WERI-Rb-1 (cell line): ENCODE data around the gene FCF1.
"Not testable (repeated sequence)": the region's sequence is repeated elsewhere in the genome, so short reads cannot be mapped to it uniquely, and the experiment has no call there.

Experiments used
- DNase-seq: peaks from one replicate; pipeline ENCODE4 v3.0.0-alpha.2; 2020
- H3K27ac ChIP-seq: fragments of 250-450 bp; sonication (Bioruptor Pico); 2 replicates; pipeline ENCODE4 v1.5.1; 2020; ENCODE audit warnings: mild to moderate bottlenecking, moderate library complexity
- H3K27me3 ChIP-seq: fragments of 250-450 bp; sonication (Bioruptor Pico); 2 replicates; pipeline ENCODE4 v1.5.1; 2021; ENCODE audit warnings: mild to moderate bottlenecking, low read depth, moderate library complexity; ENCODE audit not compliant: insufficient read depth, severe bottlenecking
- H3K36me3 ChIP-seq: fragments of 250-450 bp; sonication (Bioruptor Pico); 2 replicates; pipeline ENCODE4 v1.5.1; 2020; ENCODE audit warnings: mild to moderate bottlenecking, moderate library complexity
- H3K4me3 ChIP-seq: 2 replicates; pipeline ENCODE4 v1.5.1; 2011; ENCODE audit warnings: low read depth, mild to moderate bottlenecking, control low read depth, low read length
- H3K9me3 ChIP-seq: fragments of 250-450 bp; sonication (Bioruptor Pico); 2 replicates; pipeline ENCODE4 v1.5.1; 2021; ENCODE audit warnings: mild to moderate bottlenecking, moderate library complexity; ENCODE audit not compliant: severe bottlenecking
- TF ChIP-seq, protein P1 (sequence below): IDR thresholded peaks from 2 replicates; pipeline ENCODE4 v1.5.1; 2011; ENCODE audit warnings: low read depth, mild to moderate bottlenecking, control low read depth, inconsistent platforms, low read length

FCF1 gene

DNA sequence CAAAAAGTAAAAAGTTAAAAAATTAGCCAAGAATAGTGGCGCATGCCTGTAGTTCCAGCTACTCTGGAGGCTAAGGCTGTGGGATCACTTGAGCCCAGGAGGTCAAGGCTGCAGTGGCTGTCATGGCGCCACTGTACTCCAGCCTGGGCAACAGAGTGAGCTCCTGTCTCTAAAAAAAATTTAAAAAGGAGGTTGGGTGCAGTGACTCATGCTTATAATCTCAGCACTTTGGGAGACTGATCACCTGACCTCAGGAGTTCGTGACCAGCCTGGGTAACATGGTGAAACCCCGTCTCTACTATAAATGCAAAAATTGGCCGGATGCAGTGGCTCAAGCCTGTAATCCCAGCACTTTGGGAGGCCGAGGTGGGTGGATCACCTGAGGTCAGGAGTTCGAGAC is 42.0 kb downstream of the FCF1 start:
- Histone ChIP-seq H3K36me3 (no peaks in the 10 kb centered on the region), H3K27me3 (no peaks in the 10 kb centered on the region), H3K9me3 (peaks cover 3% of the 10 kb centered on the region), H3K4me3 (no peak overlapping the region), H3K27ac (no peak overlapping the region)
- TF ChIP-seq, protein P1, sequence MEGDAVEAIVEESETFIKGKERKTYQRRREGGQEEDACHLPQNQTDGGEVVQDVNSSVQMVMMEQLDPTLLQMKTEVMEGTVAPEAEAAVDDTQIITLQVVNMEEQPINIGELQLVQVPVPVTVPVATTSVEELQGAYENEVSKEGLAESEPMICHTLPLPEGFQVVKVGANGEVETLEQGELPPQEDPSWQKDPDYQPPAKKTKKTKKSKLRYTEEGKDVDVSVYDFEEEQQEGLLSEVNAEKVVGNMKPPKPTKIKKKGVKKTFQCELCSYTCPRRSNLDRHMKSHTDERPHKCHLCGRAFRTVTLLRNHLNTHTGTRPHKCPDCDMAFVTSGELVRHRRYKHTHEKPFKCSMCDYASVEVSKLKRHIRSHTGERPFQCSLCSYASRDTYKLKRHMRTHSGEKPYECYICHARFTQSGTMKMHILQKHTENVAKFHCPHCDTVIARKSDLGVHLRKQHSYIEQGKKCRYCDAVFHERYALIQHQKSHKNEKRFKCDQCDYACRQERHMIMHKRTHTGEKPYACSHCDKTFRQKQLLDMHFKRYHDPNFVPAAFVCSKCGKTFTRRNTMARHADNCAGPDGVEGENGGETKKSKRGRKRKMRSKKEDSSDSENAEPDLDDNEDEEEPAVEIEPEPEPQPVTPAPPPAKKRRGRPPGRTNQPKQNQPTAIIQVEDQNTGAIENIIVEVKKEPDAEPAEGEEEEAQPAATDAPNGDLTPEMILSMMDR = no peak
- DNase-seq = no peak

DNA sequence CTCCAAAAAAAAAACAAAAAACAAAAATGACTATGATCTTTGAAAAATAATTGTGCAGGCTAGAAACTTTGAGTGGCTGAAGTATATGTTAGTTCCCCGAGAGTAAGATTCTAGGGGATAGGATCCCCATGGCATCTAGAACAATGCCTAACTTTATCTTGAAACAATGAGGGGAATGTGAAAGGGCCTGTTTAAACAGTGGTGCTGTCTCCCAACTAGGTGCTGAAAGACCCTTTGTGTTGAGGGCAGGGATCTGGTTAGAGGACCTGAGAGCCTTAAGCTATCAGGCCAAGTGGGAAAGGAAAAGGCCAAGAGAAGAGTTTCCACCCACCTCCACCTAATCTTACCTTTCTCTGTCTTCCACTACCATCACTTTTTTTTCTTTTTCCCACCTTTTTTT is 43.4 kb downstream of the FCF1 start:
- no peak for DNase-seq
- Histone ChIP-seq H3K36me3 (no peaks in the 10 kb centered on the region), H3K4me3 (no peak overlapping the region), H3K27me3 (no peaks in the 10 kb centered on the region), H3K9me3 (peaks cover 3% of the 10 kb centered on the region), H3K27ac (no peak overlapping the region)
- TF ChIP-seq, protein P1 = no peak

DNA sequence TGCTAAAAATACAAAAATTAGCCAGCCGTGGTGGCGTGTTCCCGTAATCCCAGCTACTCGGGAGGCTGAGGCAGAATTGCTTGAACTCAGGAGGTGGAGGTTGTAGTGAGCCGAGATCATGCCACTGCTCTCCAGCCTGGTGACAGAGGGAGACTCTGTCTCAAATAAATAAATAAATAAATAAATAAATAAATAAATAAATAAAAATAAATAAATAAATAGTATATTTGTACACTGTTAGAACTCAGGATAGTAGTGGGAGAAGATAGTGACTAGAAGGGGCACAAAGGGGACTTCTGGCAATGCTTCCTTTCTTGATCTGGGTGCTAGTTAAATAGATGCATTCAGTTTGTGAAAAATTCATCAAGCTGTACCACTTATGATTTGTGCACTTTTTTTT is 45.6 kb downstream of the FCF1 start:
- DNase-seq, H3K27ac ChIP-seq, H3K4me3 ChIP-seq, H3K27me3 ChIP-seq, H3K36me3 ChIP-seq, H3K9me3 ChIP-seq: not testable (repeated sequence)

DNA sequence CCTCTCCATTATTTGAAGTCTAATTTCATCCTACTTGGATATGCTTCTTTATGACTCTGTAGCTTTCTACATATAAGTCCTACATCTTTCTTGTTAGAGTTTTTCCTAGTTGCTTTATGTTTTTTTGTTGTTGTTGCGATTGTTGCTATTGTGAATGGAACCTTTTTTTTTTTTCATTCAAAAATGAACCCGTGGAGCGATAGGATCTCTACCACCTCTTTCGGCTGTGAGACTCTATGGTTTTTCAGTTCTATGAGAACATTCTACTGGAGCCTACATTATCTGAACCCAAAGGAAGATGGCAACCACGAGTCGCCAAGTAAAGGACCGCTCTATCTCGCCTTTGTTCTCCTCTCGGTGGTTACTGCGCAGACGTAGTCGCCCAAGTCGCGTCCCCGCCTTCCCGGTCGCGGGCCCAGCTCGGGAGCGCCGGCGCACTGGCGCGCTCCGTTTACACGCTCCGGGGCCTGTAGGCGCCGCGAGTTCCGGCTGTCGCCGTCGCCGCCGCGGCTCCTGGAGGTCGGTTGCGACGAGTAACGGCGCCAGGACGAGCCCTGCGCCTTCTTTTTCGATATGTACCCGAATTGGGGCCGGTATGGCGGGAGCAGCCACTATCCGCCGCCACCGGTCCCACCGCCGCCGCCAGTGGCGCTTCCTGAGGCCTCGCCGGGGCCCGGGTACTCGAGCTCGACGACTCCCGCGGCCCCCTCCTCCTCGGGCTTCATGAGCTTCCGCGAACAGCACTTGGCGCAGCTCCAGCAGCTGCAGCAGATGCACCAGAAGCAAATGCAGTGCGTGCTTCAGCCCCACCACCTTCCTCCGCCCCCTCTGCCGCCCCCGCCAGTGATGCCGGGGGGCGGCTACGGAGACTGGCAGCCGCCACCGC is 50.2 kb downstream of the FCF1 start, which contains the start of gene YLPM1:
TSS of gene YLPM1 (plus strand) at position 400 of the 886 bp plus-strand sequence. CDS start at position 574, 174 bp downstream.
- Histone ChIP-seq H3K27me3 (no peaks in the 10 kb centered on the region), H3K27ac (peak within 1 kb of the TSS; percentile 95), H3K9me3 (no peaks in the 10 kb centered on the region), H3K4me3 (peak within 1 kb of the TSS; percentile 94), H3K36me3 (peaks cover 35% of the 10 kb centered on the region)
- TF ChIP-seq, protein P1 = peak; percentile 70
- peak; percentile 94 for DNase-seq

DNA sequence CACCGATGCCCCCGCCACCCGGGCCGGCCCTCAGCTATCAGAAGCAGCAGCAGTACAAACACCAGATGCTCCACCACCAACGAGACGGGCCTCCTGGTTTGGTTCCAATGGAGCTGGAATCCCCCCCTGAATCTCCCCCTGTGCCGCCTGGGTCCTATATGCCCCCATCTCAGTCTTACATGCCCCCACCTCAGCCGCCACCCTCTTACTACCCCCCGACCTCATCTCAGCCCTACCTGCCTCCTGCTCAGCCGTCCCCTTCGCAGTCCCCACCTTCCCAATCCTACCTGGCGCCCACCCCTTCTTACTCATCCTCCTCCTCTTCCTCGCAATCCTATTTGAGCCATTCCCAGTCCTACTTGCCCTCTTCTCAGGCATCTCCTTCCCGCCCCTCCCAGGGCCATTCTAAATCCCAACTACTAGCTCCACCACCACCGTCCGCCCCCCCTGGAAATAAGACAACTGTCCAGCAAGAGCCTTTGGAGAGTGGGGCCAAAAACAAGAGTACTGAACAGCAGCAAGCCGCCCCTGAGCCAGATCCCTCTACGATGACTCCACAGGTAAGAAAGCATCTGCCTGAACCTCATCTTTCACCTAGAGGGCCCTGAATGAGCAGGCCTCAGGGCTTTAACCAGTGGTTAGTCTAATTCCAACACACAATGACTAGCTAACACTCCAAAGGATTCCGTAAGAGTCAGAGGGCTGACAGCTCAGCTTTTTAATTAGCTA is 51.0 kb downstream of the FCF1 start:
- no peaks in the 10 kb centered on the region for H3K9me3 ChIP-seq
- DNase-seq = no peak
- peaks cover 40% of the 10 kb centered on the region for H3K36me3 ChIP-seq
- peak overlapping the region; percentile 95 for H3K27ac ChIP-seq
- no peaks in the 10 kb centered on the region for H3K27me3 ChIP-seq
- peak overlapping the region; percentile 94 for H3K4me3 ChIP-seq
- TF ChIP-seq, protein P1 = no peak

DNA sequence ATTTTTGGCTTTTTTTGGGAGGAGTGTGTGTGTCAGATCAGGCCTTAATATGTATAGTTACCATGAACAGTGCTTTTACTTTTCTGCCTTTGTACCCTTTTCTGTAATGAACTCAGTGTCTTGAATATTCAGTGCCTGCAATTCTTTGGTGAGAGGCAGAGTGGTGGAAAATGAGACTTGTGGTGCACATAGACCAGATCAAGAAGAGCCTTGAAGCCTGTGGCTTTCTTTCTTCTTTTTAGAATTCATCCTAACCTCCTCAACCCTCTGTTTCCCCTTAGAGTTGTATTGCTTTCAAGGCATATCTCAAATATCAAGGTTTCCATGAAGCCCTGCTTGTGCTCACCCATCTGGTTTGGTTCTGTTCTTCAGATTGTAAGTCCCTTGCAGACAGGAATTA is 52.8 kb downstream of the FCF1 start:
- DNase-seq = no peak
- TF ChIP-seq, protein P1 = no peak

More for the DNA sequence above, 52.8 kb downstream of the FCF1 start:
- no peak overlapping the region for H3K4me3 ChIP-seq
- H3K36me3 ChIP-seq = peaks cover 40% of the 10 kb centered on the region
- no peak overlapping the region for H3K27ac ChIP-seq
- no peaks in the 10 kb centered on the region for H3K27me3 ChIP-seq
- no peaks in the 10 kb centered on the region for H3K9me3 ChIP-seq
